Stomach (tissue), 9 donors: ENCODE data around the gene RSPRY1. TPM values are rescaled to one million over a fixed set of nuclear protein-coding genes. Genes with fewer than 3 reads are reported as not detected.
A peak's percentile ranks its signal among the peaks of the same experiment; 100 is the strongest.

Source experiments
- DNase-seq, 2 donors: peaks; one replicate each; pipeline versions ENCODE4 v3.0.0 to v3.0.0-alpha.2; 2013 to 2019
- H3K27ac ChIP-seq, 5 donors: fragments of 200-600 bp in 4 of 5; sonication (generic) in 4 of 5; one replicate each; pipeline ENCODE4 v1.5.1; 2013 to 2019; ENCODE audit warnings: mild to moderate bottlenecking in 1 of 5, moderate library complexity in 1 of 5
- H3K27me3 ChIP-seq, 3 donors: fragments of 200-600 bp; sonication (generic); one replicate each; pipeline ENCODE4 v1.5.1; 2017 to 2019; ENCODE audit warnings: mixed run types in 1 of 3
- H3K36me3 ChIP-seq, 4 donors: fragments of 200-600 bp; sonication (generic); 1 replicate in 3 of 4; 2 replicates in 1 of 4; pipeline ENCODE4 v1.5.1; 2016 to 2019
- H3K4me1 ChIP-seq, 4 donors: fragments of 200-600 bp; sonication (generic); one replicate each; pipeline ENCODE4 v1.5.1; 2016 to 2019
- H3K4me3 ChIP-seq, 4 donors: fragments of 200-600 bp; sonication (generic) in 3 of 4; one replicate each; pipeline ENCODE4 v1.5.1; 2016 to 2019; ENCODE audit warnings: mild to moderate bottlenecking in 1 of 4
- H3K9me3 ChIP-seq, 4 donors: fragments of 200-600 bp; sonication (generic); one replicate each; pipeline ENCODE4 v1.5.1; 2016 to 2019
- CTCF ChIP-seq, 7 experiments: fragments of 450-650 bp in 4 of 7; fragments of 200-600 bp in 3 of 7; sonication (generic) in 3 of 7; IDR thresholded peaks; one replicate each; pipeline ENCODE4 v1.5.1; 2016 to 2019; ENCODE audit warnings: antibody characterized with exemption in 7 of 7, control low read depth in 2 of 7, mild to moderate bottlenecking in 1 of 7
- EP300 ChIP-seq: sonication (generic); formaldehyde crosslinking; IDR thresholded peaks from one replicate; pipeline ENCODE4 v1.6.1; 2017; ENCODE audit warnings: antibody characterized with exemption
- POLR2A ChIP-seq, 4 donors: fragments of 450-650 bp; IDR thresholded peaks; one replicate each; pipeline ENCODE4 v1.6.1; 2016; ENCODE audit warnings: antibody characterized with exemption in 4 of 4, control low read depth in 2 of 4, mild to moderate bottlenecking in 1 of 4, moderate library complexity in 1 of 4
- POLR2AphosphoS5 ChIP-seq, 3 donors: sonication (generic); formaldehyde crosslinking; IDR thresholded peaks; one replicate each; pipeline ENCODE4 v1.6.1; 2016; ENCODE audit warnings: antibody characterized with exemption in 3 of 3
- WGBS, 5 donors: extraction: QIAGEN DNeasy Blood & Tissue Kit in 3 of 5; methylation state at CpG; one replicate each; pipeline versions ENCODE4 v1.1.5 to v1.1.7; 2013 to 2018; 5-methylcytosine and 5-hydroxymethylcytosine counted together
- intact Hi-C: fragments of 100-400 bp; cut with DNase I; formaldehyde crosslinking; loops from one replicate; pipeline ENCODE4 v1.15.1; 2023; ENCODE audit warnings: low total_unique reads
- polyA plus RNA-seq, 3 donors: library from polyadenylated mRNA; stranded (reverse); fragments of 200-250 nt; gene quantifications; one replicate each; pipeline ENCODE4 v1.2.3, GENCODE V29; 2013
- total RNA-seq, 5 donors: library from RNA; depleted of rRNA; stranded (reverse); fragments of >200 nt; gene quantifications; one replicate each; pipeline versions ENCODE4 v1.1.0 to v1.2.3, GENCODE V29; 2014 to 2016
- donor health status: healthy with polysubstance abuse.
- donor health status: Bipolar disorder and iron deficiency.
- donor health status: healthy.

RSPRY1 gene
- total and polyA plus RNA-seq, 8 donors: 5.5 to 110 (median 13.3) TPM

GRCh38 chr16:57190136-57190535, 4.0 kb downstream of the RSPRY1 start:
- Histone ChIP-seq H3K4me1 (peaks cover 29 to 85% (median 66%) of the 10 kb centered on the region in 4 donors), H3K9me3 (no peaks in the 10 kb centered on the region), H3K27ac (no peak overlapping the region), H3K36me3 (no peaks in the 10 kb centered on the region), H3K4me3 (no peak overlapping the region), H3K27me3 (no peaks in the 10 kb centered on the region)
- 94 to 100% (median 98%) methylated on average over 2 of the region's 2 CpGs for WGBS, 5 donors
- no peak for DNase-seq
- intact Hi-C loops: no loop called here
- TF ChIP-seq POLR2AphosphoS5 (IDR thresholded peaks at IDR 0.05) (no peak), POLR2A (IDR thresholded peaks at IDR 0.05) (no peak), CTCF (IDR thresholded peaks at IDR 0.05) (no peak), EP300 (no peak)

- intact Hi-C loops: no loop called here
- Histone ChIP-seq H3K27me3 (no peaks in the 10 kb centered on the region), H3K9me3 (no peaks in the 10 kb centered on the region), H3K4me1 (peaks cover 26 to 88% (median 68%) of the 10 kb centered on the region in 4 donors), H3K4me3 (no peak overlapping the region), H3K27ac (no peak overlapping the region), H3K36me3 (no peaks in the 10 kb centered on the region)
- 32 to 66% (median 42%) methylated on average over 3 of the region's 3 CpGs for WGBS, 5 donors
- no peak for DNase-seq
- no peak for TF ChIP-seq EP300
- TF ChIP-seq CTCF (IDR thresholded peaks at IDR 0.05): no peak
- TF ChIP-seq POLR2A (IDR thresholded peaks at IDR 0.05): no peak
- no peak for TF ChIP-seq POLR2AphosphoS5 (IDR thresholded peaks at IDR 0.05)
Measured at GRCh38 chr16:57191056-57191571, 5.0 kb downstream of the RSPRY1 start.

GRCh38 chr16:57192146-57192545, 6.0 kb downstream of the RSPRY1 start:
- no peak for DNase-seq
- TF ChIP-seq EP300 (no peak), POLR2A (IDR thresholded peaks at IDR 0.05) (no peak), POLR2AphosphoS5 (IDR thresholded peaks at IDR 0.05) (no peak), CTCF (IDR thresholded peaks at IDR 0.05) (no peak)
- Histone ChIP-seq H3K9me3 (no peaks in the 10 kb centered on the region), H3K27me3 (no peaks in the 10 kb centered on the region), H3K36me3 (no peaks in the 10 kb centered on the region), H3K4me1 (peaks cover 25 to 95% (median 72%) of the 10 kb centered on the region in 4 donors), H3K27ac (no peak overlapping the region), H3K4me3 (no peak overlapping the region)
- WGBS, 5 donors: 68 to 78% (median 75%) methylated on average over 3 of the region's 3 CpGs
- intact Hi-C loops: no loop called here

- Histone ChIP-seq H3K27me3 (no peaks in the 10 kb centered on the region), H3K4me3 (no peak overlapping the region), H3K36me3 (no peaks in the 10 kb centered on the region), H3K27ac (peak overlapping the region in 2 of 5 donors; percentile 4 to 23), H3K4me1 (peaks cover 18 to 92% (median 67%) of the 10 kb centered on the region in 4 donors), H3K9me3 (no peaks in the 10 kb centered on the region)
- intact Hi-C loops: no loop called here
- TF ChIP-seq EP300: no peak
- TF ChIP-seq POLR2AphosphoS5 (IDR thresholded peaks at IDR 0.05): no peak
- no peak for TF ChIP-seq POLR2A (IDR thresholded peaks at IDR 0.05)
- no peak for TF ChIP-seq CTCF (IDR thresholded peaks at IDR 0.05)
- 74 to 85% (median 78%) methylated on average over 7 of the region's 7 CpGs for WGBS, 5 donors
- DNase-seq: no peak
Measured at GRCh38 chr16:57192720-57193486, 6.8 kb downstream of the RSPRY1 start.
